IPS DF 4.7 (cell line): ENCODE data around the gene VPS13D.

Experiments
- DNase-seq: peaks from one replicate; pipeline ENCODE4 v3.0.0-alpha.2; 2013; ENCODE audit warnings: low spot score; ENCODE audit errors: extremely low read depth

VPS13D gene

DNA sequence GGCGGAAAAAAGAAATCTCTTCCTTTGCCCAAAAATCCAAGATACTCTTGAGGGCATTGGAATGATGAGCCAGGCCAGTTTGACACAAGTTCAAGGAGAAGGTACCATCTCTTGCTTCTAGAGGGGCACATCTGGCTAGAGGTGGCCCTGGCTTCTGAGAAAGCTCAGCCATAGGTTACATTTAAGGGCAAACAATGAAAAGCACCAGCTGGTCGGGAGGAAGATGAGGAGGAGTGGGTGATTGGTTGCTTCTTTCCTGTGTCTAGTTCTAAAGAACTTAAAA is 256.2 kb downstream of the VPS13D start:
- DNase-seq = no peak

DNA sequence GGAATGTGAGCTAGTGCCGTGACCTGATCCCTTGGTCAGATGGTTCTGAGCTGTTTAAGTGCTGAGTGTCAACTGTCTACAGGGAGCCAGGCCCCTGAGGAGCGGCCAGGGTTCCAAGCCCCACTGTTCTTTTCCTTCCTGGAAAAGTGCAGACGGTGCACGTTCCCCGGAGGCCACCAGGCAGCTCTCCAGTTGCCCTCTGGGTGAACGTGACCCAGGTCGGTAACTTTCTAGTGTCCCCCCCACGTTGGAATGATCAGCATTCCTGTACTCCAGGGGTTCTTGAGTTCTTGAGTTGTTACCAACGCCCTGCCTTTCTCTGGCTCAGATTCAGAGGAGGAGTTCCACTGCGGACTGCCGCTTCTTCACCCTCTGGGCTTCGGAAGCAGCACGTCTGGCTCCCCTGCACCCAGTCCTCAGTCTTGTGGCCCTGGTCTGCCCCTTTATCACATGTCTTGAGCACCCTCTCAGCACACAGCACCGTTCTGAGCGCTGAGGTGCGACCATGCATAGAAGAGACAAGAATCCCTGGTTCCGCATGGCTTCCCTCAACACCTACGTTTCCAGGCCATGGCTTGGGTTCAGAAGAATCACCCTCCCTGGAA is 256.7 kb downstream of the VPS13D start:
- no peak for DNase-seq

DNA sequence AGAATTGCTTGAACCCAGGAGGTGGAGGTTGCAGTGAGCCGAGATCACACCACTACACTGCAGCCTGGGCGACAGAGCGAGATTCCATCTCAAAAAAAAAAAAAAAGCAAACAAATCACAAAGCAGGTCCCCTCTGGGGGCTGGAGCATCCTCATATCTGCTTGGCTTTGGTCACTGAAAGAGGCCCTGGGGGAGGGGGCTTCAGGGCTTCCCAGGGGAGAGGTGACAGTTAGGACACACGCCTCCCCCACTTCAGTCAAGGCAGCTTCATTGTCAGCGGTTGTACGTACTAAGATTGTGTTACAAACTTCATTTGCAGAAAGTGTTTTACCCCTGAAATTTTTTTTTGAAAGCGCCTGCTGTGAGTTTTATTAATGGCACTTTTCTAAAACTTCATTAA is 257.7 kb downstream of the VPS13D start:
- DNase-seq = no peak

DNA sequence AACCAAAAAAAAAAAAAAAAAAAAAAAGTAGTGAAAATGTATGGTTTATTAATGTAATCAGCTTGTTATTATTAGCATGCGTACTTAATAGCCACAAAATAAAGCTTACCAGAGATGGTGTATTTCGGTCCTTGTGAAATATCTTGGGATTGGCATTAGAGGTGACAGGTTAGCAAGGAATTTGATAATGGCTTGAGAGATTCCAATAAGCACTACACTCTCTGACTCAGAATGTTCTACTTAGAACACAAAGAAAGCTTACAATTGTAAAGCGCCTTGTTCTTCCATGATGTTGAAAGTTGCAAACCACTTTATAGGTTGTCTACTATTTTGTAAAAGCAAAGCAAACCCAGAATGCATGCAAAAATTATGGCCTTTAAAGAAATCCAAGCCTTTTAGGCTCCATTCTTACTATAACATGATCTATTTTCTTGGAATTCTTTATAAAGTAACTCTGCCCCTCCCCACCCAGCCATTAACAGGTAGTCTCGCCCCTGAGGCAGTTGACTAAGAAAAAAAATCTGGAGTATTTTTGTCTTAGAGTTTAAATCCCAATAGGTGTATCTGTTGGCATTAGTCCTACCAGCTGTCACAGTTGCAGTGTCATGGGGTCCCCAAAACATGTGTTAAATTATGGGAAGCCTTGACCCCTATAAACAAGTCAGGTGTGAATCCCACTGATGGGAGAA is 259.0 kb downstream of the VPS13D start:
- no peak for DNase-seq

DNA sequence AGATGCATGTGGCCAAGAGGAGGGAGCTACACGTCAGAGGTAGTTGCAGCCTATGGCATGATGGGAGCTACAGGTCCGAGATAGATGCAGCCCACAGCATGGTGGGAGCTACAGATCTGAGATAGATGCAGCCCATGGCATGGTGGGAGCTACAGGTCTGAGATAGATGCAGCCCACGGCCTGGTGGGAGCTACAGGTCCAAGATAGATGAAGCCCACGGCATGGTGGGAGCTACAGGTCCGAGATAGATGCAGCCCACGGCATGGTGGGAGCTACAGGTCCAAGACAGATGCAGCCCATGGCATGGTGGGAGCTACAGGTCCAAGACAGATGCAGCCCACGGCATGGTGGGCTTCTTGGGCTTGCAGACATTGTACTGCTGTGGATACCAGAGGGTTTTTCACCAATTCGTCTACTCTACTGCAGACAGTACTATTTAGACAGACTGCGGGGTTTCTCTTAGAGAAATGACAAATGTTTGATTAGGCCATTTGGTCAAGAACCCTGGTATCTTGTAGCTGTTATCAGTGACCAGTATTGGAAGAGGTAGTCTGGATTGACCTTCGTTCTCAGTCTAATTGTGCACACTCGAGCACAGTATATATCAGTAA is 260.8 kb downstream of the VPS13D start:
- no peak for DNase-seq

DNA sequence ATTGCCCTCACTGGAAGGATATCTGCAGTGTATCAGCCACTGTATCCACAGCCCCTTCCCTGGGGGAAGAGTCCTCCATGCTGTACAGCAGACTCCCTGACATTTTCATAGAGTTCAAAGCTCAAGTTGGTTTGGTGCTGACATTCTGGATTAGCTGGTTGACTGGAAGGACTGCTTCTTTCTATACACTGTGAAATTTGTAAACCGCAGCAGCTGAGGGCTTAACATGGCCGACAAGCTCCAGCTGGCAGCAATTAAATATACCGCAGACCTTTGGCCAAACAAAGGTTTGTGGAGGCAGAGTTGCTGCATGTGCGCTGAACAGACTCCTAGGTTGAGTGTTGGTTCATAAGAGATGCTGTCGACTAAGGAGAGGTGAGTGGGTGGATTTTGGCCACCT is 261.8 kb downstream of the VPS13D start:
- DNase-seq = no peak

DNA sequence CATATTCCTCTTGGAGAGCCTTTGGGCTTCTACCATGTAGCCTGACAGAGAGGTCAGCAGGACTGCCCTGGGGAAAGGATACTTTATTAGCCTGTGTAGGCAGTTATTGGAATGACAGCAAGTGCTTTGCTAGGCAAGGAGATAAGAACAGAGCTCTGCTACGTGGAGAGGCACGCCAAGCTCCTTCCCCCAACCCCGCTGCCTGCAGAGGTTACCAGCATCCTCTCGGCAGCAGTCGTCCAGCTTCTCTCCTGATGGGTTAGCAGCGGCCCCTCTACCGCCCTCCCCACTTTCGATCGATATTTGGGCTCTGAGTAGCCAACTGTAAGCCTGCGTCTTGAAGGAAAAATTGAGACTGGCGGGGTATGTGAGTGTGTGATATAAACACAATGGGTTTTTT is 265.9 kb downstream of the VPS13D start:
- no peak for DNase-seq

DNA sequence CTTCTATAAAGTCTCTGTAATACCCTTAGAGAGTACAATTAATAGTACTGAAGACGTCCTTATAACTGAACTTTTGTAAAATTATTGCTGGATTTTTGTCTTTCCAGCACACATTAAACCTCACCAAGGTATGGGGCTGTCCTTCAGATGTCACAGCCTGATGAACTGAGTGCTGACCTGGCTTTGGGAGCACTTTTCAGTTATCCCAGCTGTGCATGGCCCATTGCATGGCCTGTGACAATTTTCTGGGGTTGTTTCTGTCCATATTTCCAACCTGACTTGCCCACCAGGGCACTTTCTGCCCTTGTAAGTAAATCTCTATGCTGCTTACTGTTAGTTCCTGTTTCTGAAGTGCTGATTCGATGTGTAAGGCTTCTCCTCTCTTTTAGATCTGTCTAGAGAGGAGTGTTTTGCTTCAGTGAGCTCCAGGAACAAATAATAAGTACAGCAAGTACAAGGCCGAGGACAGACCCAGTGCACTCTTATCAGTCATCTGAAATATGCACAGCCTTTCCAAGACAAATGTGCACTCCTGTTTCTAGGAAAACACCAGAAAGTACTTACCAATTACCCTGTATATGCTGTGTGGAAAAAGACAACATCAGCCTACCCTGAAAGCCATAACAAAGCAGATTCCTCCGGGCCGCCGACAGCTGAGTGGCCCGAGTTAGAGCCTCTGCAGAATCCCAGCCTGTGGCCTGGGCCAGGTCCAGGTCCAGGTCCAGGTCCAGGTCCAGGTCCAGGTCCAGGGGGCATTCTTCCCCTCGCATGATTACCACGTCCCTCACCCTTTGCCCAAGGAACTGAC is 266.5 kb downstream of the VPS13D start:
- no peak for DNase-seq

DNA sequence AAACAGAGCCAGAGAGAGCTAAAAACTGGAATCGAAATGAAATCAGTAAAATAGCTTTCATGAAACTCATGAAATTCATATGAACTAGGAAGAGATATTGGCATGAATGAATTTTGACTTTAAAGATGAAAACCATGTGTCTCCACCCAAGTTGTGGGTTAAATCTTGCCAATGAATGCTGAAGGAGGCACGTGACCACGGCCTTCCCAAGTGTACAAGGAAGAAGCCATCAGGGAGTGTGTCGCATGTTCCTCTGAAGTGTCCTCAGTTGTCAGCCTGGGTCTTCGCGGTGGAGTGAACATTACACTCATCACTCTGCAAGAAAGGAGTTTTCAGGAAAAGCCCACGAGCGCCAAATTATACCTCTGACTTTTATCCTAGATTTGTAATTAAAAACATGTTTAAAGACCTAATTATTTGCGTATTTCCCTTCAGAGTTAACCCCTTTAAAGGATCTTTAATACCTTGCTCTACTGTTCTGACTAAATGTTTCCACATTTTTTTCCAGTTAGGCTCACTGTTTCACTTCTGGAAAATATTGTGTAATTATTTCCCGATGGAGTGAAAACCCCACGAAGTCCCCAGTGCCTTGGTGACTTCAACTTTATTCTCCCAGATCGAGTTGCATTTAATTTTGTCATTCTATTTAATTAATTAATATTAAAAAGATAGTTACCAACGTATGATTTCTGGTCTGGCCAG is 269.9 kb downstream of the VPS13D start:
- no peak for DNase-seq

DNA sequence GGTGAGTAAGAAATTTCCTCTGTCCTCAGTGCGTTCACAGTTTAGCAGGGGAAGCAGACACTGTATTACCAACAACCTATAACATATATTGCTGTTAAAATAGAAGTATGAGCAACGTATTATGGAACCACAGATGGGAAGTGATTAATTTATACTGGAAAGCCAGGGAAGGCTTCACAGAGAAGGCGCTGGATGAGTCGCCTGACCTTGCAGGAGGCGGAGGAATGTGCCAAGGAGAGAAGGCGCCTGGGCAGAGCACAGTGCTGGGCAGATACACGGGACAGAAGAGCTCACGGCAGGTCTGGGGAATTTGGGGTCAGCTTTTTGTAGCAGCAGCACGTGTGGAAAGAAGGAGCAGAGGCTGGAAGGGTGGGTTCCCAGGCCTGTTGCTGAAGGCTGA is 271.8 kb downstream of the VPS13D start:
- no peak for DNase-seq

DNA sequence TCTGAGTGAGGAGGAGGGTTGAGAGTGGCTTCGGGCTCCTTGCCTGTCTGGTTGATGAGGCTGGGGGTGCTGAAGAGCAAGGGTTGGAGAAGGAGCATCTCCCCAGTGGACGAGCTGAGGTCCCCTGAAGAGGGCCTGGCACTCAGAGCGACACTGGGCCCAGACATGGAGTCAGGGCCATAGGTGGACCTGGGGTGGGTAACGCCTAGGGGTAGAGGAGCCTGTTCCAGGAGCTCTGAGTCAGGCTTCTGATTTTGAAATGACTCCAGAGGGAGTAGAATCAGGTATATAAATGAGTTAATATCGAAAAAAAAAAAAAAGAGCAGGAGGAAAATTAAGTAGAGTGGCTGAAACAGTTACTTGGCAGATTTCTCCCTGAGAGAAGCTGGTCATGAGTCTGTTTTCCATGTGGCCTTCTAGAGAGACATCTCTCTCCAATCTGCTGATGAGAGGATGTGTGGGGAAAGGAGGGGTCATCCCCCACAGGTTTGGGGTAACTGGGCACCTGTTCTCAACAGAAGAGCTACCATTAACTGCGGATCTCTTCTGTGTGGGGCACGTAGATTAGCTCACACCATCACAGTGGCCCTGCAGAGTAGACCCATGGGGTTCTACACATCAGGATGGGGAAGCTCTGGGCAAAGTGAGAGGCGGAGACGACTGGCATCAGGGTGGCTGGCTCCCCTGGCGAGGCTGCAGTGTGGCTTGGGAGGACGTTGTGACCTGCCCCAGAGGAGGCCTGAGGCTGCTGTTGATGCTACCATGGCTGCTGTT is 272.7 kb downstream of the VPS13D start:
- no peak for DNase-seq

DNA sequence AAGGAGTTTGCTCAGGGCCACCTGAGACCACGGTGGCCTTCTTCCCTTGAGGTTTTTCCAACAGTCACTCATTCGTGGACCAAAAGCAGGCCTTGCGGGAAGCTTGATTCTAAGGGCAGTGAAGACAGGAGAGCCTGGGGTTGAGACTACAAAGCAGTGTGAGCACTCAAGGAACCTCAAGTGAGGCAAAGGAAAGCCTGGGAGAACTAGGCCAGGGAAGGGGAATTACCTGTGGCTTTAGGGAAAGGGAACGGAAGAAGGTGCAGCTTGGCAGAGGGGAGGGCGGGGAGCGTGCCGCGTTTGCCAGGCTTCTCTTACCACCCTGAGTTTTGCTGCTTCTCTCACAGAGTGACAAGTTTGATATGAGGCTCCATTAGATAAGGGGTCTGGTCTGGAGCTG is 273.9 kb downstream of the VPS13D start:
- DNase-seq = no peak

DNA sequence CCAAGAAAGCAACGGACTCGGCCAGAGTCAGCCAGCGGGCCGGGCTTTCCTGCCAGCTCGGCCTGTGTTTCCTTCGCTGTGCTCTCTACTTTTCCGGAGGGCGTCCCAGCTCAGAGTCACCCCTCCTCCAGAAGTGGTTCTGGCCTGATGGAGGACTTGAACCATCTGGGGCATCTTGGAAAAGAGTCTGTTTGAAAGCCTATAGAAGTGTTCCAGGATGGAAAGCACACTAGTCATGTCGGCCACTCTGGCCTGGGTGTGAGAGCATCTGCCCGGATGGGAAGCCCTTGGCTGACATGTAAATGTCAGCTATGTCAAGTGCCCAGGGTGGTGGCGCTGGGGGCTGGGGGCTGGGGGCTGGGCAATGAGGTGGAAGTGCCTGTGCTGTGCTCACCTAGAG is 274.8 kb downstream of the VPS13D start:
- DNase-seq = no peak

DNA sequence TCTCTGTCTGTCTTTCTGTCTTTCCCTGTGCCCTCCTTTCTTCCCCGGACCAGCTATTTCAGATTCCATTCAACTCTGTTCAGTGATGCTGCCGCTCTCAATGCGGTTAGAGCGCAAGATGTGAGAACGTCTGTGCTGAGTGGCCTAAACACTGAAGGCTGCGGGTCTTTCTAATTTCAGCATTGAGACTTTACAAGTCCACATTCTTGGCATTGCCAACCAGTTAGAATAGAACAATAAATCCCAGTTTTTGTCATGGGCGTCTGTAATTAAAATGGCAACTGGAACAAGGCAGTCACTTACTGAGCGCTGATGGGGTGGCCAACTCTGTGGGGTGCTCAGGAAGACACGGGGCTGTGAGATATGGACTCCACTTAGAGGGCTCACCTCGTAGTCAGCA is 275.4 kb downstream of the VPS13D start:
- no peak for DNase-seq

DNA sequence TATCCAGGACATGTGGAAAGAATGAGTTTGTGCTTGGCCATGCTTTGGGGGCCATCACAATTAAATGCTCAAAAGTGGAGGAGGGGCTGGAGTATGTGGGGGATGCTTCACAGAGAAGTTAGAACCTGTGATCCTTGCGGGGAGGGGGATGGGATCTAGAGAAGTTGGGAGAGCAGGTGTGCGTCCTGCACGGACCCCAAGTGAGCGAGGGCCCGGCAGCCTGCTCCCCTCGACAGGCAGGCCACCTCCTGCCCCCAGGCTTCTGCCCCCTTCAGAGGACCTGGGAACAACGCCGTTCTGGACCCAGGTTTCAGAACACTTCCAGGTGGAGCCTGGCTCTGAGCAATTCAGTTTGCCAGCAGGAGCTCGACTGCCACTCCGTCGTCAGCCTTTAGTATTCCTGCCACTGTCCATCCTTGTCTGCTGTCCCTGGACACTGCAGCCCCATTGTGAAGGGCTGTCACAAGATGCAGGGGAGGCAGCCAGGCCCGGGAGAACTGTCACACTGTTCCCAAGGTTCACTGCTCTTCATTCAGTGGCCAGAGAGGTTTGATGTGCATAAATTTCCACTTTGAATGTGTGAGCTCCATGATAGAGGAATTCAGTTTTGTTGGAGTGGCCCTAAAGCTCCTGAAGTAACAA is 275.9 kb downstream of the VPS13D start:
- no peak for DNase-seq

DNA sequence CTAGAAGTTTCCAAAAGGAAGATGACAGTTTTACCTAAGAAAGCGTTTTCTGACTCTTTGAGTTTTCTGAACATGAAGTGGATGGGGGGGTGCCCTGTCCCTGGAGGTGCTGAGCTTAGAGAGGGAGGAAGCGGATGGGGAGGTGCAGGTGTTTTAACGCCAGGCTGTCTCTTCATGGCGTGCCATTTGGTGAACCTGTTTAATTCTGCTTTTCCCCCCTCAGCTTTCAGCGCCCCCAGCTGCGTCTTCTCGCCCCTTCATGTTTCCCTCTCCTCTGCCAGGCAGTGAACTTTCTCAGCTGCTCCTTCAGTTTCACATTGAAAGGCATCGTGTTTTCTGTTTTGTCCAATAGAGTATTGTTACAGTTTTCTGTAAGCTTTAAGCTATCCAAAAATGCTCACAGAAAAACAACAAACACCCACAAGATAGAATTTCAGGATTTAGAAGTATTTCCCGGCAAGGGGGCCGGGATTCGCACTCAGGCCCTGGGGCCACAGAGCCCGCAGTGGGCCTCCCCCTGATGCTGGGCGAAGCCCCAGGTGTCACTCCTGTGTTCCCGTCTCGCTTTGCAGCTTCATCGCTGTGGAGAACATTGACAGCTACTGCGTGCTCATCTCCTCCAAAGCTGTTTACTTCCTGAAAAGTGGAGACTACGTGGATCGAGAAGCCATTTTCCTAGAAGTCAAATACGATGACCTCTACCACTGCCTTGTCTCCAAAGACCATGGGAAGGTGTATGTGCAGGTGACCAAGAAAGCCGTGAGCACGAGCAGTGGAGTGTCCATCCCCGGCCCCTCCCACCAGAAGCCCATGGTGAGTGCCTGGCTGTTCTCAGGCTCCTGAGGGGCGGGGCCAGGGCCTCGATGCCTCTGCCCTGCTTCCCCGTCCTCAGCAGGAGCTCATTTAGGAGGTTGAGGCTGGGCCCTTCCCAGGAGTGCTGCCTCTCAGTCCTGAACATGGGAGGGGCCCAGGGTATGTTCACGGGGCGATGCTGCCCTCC is 276.8 kb downstream of the VPS13D start:
- DNase-seq = no peak

DNA sequence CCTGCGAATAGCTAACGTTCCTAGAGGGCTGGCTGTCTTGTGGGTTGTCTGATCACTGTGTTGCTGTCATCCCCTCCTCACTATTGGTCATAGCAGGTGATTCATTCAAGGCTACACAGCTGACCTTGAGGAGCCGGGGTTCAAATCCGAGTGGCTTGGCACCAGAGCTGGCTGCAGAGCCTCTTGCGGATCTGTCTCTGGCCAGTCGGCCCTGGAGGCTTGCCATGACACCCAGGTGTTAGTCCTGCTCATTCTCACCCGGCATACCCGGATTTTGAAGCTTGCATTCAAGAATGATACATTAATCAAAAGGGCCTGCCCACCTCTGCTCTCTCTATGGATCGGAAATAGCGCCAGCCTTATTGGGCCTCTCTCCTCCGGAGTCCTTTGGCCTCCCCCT is 277.8 kb downstream of the VPS13D start:
- DNase-seq = no peak

DNA sequence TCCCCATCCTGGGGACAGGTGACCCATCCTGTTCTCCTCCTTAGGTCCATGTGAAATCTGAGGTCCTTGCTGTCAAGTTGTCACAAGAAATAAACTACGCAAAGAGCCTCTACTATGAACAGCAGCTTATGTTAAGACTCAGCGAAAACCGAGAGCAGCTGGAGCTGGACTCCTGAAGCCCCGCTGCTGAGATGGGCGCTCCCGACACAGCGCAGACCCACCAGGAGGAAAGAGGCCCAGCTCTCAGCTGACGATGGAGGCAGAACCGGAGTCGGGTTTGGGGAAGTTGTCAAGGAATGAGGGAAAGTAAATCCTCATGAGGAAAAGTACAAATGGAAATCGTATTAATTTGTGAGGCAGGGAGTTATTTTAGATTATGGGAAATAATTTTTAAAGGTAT is 279.0 kb downstream of the VPS13D start:
- DNase-seq = no peak

DNA sequence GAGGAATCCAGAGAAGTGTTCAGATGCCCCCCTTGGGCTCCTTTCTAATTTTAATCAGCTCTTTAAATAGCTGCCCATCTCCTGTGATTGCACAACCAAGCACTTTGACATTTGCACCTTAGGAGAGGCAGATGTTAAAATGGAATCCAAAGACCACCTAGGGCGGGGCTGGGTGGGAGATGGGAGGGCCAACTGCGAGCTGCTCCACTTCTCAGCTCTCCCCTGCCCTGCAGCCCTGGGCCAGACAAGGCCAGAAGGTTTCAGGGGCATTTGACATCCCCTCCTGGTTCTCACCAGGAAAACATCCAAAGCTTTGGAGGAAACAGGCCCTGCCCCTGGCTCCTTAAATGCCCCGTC is 281.3 kb downstream of the VPS13D start:
- DNase-seq = no peak
